HG02623 (cell line): Measurements from ENCODE around the gene TRO.

Experiments used
- ATAC-seq: cut with Tn5 transposase; IDR thresholded peaks from one replicate; pipeline ENCODE4 v1.9.1; 2021; ENCODE audit warnings: moderate library complexity; ENCODE audit not compliant: unreplicated experiment

The TRO gene, protein sequence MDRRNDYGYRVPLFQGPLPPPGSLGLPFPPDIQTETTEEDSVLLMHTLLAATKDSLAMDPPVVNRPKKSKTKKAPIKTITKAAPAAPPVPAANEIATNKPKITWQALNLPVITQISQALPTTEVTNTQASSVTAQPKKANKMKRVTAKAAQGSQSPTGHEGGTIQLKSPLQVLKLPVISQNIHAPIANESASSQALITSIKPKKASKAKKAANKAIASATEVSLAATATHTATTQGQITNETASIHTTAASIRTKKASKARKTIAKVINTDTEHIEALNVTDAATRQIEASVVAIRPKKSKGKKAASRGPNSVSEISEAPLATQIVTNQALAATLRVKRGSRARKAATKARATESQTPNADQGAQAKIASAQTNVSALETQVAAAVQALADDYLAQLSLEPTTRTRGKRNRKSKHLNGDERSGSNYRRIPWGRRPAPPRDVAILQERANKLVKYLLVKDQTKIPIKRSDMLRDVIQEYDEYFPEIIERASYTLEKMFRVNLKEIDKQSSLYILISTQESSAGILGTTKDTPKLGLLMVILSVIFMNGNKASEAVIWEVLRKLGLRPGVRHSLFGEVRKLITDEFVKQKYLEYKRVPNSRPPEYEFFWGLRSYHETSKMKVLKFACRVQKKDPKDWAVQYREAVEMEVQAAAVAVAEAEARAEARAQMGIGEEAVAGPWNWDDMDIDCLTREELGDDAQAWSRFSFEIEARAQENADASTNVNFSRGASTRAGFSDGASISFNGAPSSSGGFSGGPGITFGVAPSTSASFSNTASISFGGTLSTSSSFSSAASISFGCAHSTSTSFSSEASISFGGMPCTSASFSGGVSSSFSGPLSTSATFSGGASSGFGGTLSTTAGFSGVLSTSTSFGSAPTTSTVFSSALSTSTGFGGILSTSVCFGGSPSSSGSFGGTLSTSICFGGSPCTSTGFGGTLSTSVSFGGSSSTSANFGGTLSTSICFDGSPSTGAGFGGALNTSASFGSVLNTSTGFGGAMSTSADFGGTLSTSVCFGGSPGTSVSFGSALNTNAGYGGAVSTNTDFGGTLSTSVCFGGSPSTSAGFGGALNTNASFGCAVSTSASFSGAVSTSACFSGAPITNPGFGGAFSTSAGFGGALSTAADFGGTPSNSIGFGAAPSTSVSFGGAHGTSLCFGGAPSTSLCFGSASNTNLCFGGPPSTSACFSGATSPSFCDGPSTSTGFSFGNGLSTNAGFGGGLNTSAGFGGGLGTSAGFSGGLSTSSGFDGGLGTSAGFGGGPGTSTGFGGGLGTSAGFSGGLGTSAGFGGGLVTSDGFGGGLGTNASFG (N-terminal part only)

DNA sequence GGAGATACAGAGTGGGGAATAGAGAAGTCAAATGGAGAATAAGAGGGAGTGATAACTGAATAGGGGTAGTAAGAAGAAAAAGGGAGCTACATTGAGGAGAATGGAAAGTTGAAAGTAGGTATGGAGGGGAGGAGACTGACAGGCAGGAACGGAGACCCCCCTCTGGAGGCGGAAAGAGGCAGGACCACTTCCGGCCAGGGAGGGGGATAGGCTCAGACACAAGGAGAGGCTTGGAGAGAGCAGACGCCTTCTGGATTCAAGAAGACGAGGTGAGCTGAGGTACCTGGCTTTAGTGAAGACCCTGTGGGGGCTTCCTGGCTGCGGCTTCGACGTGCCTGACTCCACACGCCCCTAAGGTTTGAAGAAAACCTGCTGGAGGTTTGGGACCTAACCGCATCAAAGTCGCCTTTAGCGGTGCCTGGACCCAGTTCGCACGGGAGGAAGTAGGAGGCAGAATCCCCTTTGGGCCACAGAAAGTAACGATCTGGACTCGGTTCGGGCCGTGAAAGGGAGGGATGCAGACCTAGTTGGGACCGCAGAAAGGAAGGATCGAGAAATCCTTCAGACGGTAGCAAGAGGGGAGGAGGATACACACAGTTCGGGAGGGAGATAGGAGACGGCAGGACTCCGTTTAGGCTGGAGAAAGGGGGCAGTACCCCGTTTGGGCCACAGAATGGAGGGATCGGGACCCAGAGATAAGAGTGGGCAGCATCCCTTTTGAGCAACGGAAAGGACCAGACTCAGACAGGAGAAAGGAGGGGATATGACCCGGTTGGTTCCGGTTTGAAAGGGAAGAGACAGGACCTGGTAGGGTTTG lies at the start of gene TRO:
TSS of gene TRO (plus strand) at position 215 of the 817 bp plus-strand sequence. CDS start 1,423 bp downstream, outside the sequence.
- ATAC-seq, result no peak

DNA sequence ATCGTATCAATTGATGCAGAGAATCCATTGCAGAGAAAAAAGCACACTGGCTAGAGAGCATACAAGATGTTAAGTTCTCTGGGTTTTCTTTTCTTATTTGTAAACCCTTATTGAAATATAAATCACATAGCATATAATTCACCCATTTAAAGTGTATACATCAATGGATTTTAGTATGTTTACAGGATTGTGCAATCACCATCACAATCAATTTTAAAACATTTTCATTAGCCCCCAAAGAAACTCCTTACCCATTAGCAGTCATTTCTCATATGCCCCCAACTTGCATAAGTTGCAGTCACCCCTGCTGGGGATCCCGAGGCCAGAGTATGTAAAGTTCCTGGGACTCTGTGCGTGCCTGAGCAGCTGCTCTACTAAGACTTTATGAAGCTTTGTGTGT lies 34.9 kb upstream of the TRO start:
- ATAC-seq, result no peak

DNA sequence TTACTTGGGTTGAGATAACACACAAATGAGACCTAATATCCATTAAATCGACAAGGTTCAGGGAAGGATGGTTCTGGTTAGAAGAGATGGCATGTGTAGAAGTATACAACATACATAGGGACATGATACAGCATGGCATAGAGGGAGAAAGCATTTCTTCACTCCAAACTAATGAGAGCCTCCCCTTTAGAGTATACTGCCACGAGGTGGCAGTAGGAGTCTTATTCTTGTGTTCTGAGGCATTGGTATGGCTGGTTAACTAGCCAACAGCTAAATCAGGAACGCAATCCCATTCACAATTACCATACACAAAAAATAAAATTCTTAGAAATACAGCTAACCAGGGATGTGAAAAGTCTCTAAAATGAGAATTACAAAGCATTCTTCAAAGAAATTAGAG lies 29.1 kb upstream of the TRO start:
- no peak for ATAC-seq

DNA sequence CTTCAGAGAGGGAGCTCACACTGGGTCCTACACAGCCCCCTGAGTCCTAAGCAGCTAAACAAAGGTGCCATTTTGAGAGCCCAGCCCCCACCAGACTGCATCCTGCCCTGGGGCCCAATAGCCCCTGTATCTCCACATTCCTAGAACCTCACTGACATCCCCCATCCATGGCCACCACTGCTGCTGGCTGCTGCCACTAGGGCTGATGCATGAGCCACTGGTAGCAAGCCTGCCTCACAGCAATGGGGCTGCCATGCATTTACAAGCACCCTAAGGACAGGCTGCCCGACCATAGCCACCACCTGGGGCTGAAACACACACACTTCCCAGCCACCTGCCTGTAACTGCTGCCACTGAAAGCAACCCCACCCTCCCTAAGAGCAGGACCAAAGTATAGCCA lies 26.5 kb upstream of the TRO start:
- no peak for ATAC-seq

DNA sequence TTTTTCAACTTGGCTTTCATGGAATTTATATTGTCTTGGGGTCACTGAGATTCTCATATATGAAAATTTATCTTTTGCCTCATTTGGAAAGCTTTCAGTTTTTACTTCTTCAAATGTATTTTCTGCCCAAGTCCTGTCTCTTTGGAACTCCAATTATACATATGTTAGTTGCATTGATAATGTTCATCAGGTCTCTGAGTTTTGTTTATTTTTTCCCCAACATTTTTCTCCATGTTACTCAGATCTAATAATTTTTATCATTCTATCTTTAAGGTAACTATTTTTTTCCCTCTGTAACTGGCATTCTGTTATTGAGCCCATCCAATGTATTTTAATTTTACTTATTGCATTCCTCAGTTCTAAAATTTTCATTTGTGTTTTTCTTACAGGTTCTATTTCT lies 10.7 kb upstream of the TRO start:
- ATAC-seq, result no peak

DNA sequence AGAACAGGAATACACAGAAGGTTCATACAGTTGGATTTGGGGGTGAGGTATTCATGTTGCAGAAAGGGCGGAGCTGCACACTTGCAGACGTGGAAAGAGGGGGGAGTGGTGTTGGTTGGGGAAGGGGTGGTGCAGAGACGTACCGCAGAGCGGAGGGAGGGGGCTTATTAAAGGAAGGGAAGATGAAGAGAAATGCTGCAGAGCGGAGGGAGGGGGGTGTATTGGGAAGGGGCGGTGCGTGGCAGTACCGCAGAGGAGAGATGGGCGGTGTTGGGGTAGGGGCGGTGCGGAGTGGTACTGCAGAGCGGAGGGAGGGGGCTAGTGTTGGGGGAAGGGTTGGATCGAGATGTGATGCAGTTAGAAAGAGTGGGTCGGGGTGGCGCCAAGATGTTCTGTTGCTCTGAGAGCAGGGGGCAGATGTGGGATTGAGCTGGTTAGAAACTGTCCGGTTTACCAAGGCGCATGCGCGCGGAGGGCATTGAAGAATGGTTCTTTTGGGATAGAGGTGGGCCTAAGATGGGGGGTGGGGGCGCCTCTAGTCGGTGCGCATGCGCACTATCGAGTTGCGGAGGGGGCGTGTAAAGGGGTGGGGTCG lies 900 bp downstream of the TRO start:
- no peak for ATAC-seq

DNA sequence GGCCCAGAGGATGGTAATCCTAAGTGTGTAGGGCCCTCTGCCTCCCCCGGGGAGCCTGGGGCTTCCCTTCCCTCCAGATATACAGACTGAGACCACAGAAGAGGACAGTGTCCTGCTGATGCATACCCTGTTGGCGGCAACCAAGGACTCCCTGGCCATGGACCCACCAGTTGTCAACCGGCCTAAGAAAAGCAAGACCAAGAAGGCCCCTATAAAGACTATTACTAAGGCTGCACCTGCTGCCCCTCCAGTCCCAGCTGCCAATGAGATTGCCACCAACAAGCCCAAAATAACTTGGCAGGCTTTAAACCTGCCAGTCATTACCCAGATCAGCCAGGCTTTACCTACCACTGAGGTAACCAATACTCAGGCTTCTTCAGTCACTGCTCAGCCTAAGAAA lies 1.9 kb downstream of the TRO start:
- ATAC-seq, result no peak

DNA sequence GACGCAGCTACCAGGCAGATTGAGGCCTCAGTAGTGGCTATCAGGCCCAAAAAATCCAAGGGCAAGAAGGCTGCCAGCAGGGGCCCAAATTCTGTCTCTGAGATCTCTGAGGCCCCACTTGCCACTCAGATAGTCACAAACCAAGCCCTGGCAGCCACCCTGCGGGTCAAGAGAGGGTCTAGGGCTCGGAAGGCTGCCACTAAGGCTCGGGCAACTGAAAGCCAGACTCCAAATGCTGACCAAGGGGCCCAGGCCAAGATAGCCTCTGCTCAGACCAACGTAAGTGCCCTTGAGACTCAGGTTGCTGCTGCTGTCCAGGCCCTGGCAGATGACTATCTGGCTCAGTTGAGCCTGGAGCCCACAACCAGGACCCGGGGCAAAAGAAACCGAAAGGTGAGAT lies 2.8 kb downstream of the TRO start:
- no peak for ATAC-seq

DNA sequence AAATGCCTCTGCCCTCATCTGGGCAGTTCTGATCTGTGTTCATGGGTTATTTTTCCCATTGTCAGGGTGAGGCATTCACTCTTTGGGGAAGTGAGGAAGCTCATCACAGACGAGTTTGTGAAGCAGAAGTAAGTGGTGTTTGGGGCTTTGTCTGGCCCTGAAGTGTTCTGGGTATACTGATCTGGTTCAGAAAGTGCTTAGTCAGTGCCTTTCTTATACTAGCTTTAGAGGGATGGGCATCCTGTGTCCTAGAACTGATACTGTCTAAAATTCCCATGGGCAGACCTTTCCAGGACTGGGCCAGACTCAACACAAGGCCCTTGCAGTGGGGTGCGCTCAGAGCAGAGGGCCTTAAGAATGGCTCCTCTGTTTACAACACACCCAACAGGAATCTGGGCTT lies 6.4 kb downstream of the TRO start:
- ATAC-seq, result no peak

DNA sequence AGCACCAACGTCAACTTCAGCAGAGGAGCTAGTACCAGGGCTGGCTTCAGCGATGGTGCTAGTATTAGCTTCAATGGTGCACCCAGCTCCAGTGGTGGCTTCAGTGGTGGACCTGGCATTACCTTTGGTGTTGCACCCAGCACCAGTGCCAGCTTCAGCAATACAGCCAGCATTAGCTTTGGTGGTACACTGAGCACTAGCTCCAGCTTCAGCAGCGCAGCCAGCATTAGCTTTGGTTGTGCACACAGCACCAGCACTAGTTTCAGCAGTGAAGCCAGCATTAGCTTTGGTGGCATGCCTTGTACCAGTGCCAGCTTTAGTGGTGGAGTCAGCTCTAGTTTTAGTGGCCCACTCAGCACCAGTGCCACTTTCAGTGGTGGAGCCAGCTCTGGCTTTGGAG lies 8.3 kb downstream of the TRO start:
- ATAC-seq, result no peak

DNA sequence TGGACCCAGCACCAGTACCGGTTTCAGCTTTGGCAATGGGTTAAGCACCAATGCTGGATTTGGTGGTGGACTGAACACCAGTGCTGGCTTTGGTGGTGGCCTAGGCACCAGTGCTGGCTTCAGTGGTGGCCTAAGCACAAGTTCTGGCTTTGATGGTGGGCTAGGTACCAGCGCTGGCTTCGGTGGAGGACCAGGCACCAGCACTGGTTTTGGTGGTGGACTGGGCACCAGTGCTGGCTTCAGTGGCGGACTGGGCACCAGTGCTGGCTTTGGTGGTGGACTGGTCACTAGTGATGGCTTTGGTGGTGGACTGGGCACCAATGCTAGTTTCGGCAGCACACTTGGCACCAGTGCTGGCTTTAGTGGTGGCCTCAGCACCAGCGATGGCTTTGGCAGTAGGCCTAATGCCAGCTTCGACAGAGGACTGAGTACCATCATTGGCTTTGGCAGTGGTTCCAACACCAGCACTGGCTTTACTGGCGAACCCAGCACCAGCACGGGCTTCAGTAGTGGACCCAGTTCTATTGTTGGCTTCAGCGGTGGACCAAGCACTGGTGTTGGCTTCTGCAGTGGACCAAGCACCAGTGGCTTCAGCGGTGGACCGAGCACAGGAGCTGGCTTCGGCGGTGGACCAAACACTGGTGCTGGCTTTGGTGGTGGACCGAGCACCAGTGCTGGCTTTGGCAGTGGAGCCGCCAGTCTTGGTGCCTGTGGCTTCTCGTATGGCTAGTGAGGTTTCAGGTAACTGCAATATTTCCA lies 9.8 kb downstream of the TRO start:
- no peak for ATAC-seq

DNA sequence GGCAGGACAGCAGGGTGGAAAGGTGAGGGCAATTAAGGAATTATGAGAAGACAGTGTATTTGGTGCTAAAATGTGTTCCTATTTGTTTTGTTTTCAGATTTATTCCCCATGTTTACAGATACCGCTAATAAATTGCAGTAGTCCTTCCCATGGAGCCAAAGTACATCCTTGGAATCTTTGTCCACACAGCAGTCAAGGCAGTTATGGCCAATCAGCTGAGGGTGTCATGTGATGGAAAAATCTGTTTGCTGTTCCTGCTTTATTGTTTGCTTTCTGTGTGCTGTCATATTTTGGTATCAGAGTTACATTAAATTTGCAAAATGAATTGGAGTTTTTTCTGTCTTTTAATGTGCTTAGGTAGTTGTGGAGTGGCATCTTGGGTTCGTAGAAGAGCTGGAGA lies 10.5 kb downstream of the TRO start:
- no peak for ATAC-seq

DNA sequence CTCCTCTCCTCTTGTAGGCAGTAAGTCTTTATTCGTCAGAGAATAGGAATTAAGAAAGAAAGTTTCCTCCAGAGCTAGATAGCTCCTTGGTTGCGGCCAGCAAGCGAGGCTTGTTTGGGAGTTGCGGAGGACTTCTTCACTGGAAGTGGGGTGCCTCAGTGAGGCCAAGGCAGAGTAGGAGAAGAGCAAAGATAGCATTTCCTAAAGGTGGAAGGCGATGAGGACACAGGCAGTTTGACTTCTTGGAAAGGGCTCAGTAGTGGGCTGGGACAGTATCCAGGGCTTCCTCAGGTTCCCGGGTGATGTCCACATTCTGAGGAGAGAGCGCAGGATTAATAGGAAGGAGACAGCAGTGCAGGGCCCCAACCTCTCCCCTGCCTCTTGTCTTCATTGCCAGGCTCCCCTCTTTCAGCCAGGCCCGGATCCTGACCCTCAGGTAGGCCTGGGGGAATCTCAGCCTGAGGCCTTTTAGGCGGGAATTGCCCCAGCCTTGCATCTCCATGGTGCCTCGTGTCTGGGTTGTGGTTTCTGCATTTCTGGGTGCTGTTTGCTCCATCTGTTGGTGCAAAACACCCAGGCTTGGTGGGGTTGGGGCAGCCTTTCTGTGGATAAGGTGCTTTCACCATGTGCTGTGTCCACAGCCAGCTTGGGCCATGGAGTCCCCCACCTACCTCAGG lies 12.7 kb downstream of the TRO start:
- no peak for ATAC-seq

DNA sequence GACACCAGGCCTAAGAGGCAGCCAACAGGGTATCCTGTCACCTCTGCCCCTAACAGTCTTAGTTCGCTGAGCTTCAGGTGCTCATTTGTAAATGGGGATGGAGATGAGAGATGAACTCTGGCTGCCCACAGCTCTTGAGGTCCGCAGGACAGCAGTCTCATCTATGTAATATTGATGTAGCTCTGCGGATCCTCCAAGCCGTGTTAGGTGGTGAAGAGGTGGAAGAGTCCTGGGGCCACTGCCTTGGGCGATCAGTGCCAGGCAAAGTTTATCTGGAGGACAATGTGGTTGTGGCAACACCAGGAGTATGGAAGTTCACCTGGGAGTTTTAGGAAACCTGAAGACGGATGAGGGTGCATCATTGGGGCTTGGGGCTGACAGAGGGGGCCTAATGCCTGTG lies 13.4 kb downstream of the TRO start:
- ATAC-seq, result no peak

DNA sequence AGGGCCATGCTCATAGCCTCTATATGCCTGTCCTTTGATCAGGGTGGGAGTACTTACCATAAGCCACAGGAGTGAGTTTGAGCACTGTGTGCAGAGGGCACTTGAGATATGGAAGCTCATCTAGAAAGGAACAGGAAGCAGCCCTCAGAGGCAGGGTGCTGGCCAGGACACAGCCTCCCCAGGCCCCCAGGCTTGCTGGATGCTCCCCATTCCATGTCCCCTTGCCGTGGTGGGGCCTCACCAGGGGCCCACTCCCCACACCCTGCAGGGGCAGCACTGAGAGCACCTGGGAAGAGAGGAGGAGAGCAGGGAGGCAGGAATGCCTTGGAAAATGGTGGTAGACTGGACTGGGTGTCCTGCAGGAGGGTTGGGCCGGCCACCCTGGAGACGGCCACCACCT lies 14.3 kb downstream of the TRO start:
- no peak for ATAC-seq

DNA sequence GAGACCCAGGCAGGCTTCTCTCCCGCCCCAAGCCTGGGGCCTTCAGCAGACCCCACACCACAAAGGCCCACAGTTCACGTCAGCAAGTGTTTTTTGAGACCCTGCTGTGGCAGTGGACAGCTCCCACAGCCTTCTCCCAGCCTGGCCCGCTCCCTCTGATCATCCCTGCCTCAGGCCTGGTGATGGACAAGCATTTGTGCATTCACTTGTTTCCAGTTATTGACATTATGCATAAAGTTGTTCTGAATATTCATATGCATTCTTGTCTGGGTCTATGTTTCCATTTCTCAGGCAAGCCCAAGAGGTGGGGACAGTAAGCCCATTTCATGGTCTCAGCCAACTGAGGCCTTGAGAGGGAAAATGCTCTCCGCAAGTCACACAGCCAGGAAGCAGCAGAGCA lies 14.7 kb downstream of the TRO start:
- ATAC-seq, result no peak

DNA sequence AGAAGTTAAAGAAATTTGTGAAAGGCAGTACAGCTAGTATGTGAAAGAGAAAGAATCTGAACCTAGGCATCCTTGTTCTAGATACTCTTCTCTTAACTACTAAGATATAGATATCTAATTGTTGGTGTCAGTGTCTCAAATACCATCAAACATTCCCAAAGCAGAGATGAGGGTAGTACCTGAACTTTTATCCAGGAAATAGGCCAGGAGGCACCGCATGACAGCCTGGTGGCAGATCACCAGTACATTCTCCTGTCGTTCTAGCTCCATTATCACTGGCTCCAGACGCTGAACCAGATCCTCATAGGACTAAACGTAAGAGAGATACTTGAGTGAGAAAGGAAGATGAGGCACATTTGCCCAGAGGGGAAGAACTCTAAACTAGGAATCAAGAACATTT lies 16.8 kb downstream of the TRO start:
- no peak for ATAC-seq

DNA sequence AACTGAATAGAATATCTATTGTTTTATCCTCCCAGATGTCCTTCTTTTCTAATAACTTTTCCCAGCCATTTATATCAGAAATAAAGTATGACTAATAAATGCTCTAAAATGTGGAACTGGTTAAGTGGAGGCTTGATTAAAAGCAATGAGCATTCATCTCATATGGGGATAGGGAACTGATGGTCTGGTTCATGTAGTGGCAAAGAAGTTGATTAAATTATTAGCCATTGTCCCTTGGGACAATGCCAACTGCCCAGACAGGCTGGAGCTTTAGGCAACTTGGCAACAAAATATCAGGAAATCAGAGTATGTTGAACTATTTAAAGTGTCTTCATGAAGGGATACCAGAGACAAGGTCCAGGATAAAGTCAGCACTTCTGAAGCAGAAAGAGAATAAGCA lies 24.2 kb downstream of the TRO start:
- no peak for ATAC-seq

DNA sequence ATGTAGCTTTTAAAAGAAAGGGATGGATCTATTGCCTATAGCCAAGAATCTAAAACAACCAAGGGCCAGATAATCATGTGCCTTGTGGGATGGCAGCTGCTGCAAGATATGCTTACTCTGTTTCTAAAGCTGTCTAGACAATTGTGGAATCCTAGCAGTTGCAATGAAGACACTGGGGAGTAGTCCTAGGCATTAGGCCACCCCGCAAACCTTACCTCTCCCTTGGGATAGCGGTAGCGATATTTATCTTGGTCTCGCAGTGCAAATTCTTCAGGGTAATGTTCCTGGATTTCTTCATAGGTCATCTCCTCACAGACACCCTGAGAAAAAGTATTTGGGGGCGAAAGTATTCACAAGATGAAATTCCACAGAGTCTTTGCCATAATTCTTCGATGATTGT lies 24.6 kb downstream of the TRO start:
- ATAC-seq, result no peak
